A673 (cell line): ENCODE results near the gene WDR31.

Experiments
- EZH2 ChIP-seq: fragments of 200-600 bp; sonication (generic); IDR thresholded peaks from 2 replicates; pipeline ENCODE4 v1.6.1; 2017; ENCODE audit warnings: borderline replicate concordance, low read depth, mild to moderate bottlenecking, mixed read lengths, antibody characterized with exemption, low read length; ENCODE audit not compliant: poor library complexity, severe bottlenecking
- TF ChIP-seq, protein P1 (sequence below): fragments of 300-800, 200-600 bp; sonication (generic); conservative IDR thresholded peaks from 2 replicates; pipeline ENCODE4 v1.5.1; 2017; ENCODE audit warnings: low read depth, mild to moderate bottlenecking, antibody characterized with exemption, low read length, moderate library complexity, mixed read lengths

DNA sequence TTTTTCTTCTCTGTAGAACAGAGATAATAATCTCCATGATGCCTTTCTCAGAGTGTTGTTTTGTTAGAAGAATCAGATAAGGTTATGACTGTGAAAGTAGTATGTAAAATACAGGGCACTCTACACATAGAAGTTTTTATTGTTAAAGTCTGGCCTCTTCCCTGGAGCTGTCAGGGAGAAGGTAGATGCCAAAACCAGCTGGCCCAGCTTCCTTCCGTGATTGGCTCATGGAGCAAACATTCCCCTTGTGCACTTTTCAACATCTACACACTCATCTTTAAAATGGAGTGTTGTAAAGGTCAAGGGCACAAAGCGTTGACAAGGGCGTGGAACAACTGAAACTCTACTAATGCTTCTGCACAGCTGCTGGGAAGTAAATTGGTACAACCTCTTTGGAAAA lies 29.5 kb downstream of the WDR31 start:
- TF ChIP-seq, protein P1, sequence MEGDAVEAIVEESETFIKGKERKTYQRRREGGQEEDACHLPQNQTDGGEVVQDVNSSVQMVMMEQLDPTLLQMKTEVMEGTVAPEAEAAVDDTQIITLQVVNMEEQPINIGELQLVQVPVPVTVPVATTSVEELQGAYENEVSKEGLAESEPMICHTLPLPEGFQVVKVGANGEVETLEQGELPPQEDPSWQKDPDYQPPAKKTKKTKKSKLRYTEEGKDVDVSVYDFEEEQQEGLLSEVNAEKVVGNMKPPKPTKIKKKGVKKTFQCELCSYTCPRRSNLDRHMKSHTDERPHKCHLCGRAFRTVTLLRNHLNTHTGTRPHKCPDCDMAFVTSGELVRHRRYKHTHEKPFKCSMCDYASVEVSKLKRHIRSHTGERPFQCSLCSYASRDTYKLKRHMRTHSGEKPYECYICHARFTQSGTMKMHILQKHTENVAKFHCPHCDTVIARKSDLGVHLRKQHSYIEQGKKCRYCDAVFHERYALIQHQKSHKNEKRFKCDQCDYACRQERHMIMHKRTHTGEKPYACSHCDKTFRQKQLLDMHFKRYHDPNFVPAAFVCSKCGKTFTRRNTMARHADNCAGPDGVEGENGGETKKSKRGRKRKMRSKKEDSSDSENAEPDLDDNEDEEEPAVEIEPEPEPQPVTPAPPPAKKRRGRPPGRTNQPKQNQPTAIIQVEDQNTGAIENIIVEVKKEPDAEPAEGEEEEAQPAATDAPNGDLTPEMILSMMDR: no peak
- TF ChIP-seq EZH2: no peak
